HUES64 (cell line): ENCODE measurements around the gene CPLANE1.

Experiments
- H3K27ac ChIP-seq: 2 replicates; pipeline ENCODE4 v1.7.0; 2013; ENCODE audit warnings: low read depth, low read length, inconsistent platforms
- H3K27me3 ChIP-seq: 2 replicates; pipeline ENCODE4 v1.6.1; 2013; ENCODE audit warnings: mild to moderate bottlenecking, low read length; ENCODE audit not compliant: insufficient read depth
- H3K36me3 ChIP-seq: 2 replicates; pipeline ENCODE4 v1.6.1; 2013; ENCODE audit warnings: mild to moderate bottlenecking, low read length; ENCODE audit not compliant: insufficient read depth
- H3K4me1 ChIP-seq: 2 replicates; pipeline ENCODE4 v1.6.1; 2013; ENCODE audit warnings: mild to moderate bottlenecking, low read length, moderate library complexity; ENCODE audit not compliant: insufficient read depth
- H3K4me3 ChIP-seq: 2 replicates; pipeline ENCODE4 v1.5.1; 2013; ENCODE audit warnings: mild to moderate bottlenecking, low read length, moderate library complexity
- H3K9ac ChIP-seq: 2 replicates; pipeline ENCODE4 v1.6.1; 2013; ENCODE audit warnings: mild to moderate bottlenecking, low read depth, low read length
- H3K9me3 ChIP-seq: 2 replicates; pipeline ENCODE4 v1.6.1; 2013; ENCODE audit warnings: low read depth, low read length; ENCODE audit not compliant: insufficient read depth
- WGBS: fragments of 150-250, 120-280 bp; methylation state at CpG from one replicate; pipeline ENCODE4 v1.1.7; 2013; ENCODE audit warnings: missing lambda C conversion rate; 5-methylcytosine and 5-hydroxymethylcytosine counted together

The CPLANE1 gene

GRCh38 chr5:37208883-37209797, 40.0 kb downstream of the CPLANE1 start:
- Histone ChIP-seq H3K27me3 (no peaks in the 10 kb centered on the region), H3K4me3 (no peak overlapping the region), H3K9me3 (no peaks in the 10 kb centered on the region), H3K36me3 (peaks cover 10% of the 10 kb centered on the region), H3K4me1 (no peaks in the 10 kb centered on the region), H3K9ac (no peak overlapping the region), H3K27ac (no peak overlapping the region)
- WGBS = 97% methylated on average over 32 of the region's 32 CpGs

GRCh38 chr5:37207802-37208201, 41.4 kb downstream of the CPLANE1 start:
- H3K4me1 ChIP-seq = no peaks in the 10 kb centered on the region
- no peak overlapping the region for H3K4me3 ChIP-seq
- H3K9ac ChIP-seq = no peak overlapping the region
- H3K9me3 ChIP-seq = no peaks in the 10 kb centered on the region
- WGBS = 94% methylated on average over 3 of the region's 3 CpGs
- peaks cover 5% of the 10 kb centered on the region; the same call in 1 of the 2 replicates for H3K36me3 ChIP-seq
- H3K27me3 ChIP-seq = no peaks in the 10 kb centered on the region
- H3K27ac ChIP-seq = no peak overlapping the region

GRCh38 chr5:37206736-37207135, 42.4 kb downstream of the CPLANE1 start:
- Histone ChIP-seq H3K27me3 (no peaks in the 10 kb centered on the region), H3K27ac (no peak overlapping the region), H3K4me3 (no peak overlapping the region), H3K36me3 (peaks cover 5% of the 10 kb centered on the region; the same call in 1 of the 2 replicates), H3K9ac (no peak overlapping the region), H3K4me1 (no peaks in the 10 kb centered on the region), H3K9me3 (no peaks in the 10 kb centered on the region)
- WGBS = no CpG with 5 or more reads among the region's 2 CpGs

- H3K9ac ChIP-seq = no peak overlapping the region
These were observed 50.3 kb downstream of the CPLANE1 start for GRCh38 chr5:37198842-37199241.

GRCh38 chr5:37198061-37198460, 51.1 kb downstream of the CPLANE1 start:
- Histone ChIP-seq H3K9me3 (no peaks in the 10 kb centered on the region), H3K9ac (no peak overlapping the region), H3K36me3 (peaks cover 17% of the 10 kb centered on the region; the same call in 1 of the 2 replicates), H3K4me3 (no peak overlapping the region), H3K4me1 (no peaks in the 10 kb centered on the region), H3K27ac (no peak overlapping the region), H3K27me3 (no peaks in the 10 kb centered on the region)
- WGBS = 93% methylated on average over 3 of the region's 3 CpGs

More at GRCh38 chr5:37198842-37199241, 50.3 kb downstream of the CPLANE1 start:
- Histone ChIP-seq H3K27me3 (no peaks in the 10 kb centered on the region), H3K9me3 (no peaks in the 10 kb centered on the region), H3K4me1 (no peaks in the 10 kb centered on the region), H3K36me3 (peaks cover 16% of the 10 kb centered on the region; the same call in 1 of the 2 replicates), H3K4me3 (no peak overlapping the region), H3K27ac (no peak overlapping the region)
- WGBS = 91% methylated on average over 2 of the region's 2 CpGs

- no peaks in the 10 kb centered on the region for H3K9me3 ChIP-seq
- no peak overlapping the region for H3K9ac ChIP-seq
- H3K27ac ChIP-seq = no peak overlapping the region
- no peaks in the 10 kb centered on the region for H3K4me1 ChIP-seq
- no peaks in the 10 kb centered on the region for H3K27me3 ChIP-seq
- H3K36me3 ChIP-seq = peaks cover 19% of the 10 kb centered on the region; the same call in 1 of the 2 replicates
- H3K4me3 ChIP-seq = no peak overlapping the region
- 92% methylated on average over 3 of the region's 3 CpGs for WGBS
These were observed 51.7 kb downstream of the CPLANE1 start for GRCh38 chr5:37197340-37198050.

DNA sequence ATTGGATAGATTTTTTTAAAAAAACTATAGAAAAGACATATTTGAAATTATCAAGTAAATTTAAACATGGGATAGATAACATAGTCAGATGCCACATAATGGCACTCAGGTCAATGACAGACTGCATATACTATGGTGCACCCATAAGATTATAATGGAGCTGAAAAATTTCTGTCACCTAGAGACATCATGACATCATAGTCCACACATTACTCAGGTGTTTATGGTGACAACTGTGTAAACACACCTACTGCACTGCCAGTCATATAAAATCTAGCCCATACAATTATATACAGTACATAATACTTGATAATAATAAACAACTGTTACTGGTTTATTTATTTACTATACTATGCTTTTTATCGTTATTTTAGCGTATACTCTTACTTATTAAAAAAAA, 58.6 kb downstream of the CPLANE1 start:
- Histone ChIP-seq H3K27ac (no peak overlapping the region), H3K27me3 (no peaks in the 10 kb centered on the region), H3K9ac (no peak overlapping the region), H3K9me3 (no peaks in the 10 kb centered on the region), H3K4me1 (no peaks in the 10 kb centered on the region), H3K4me3 (no peak overlapping the region), H3K36me3 (peaks cover 22% of the 10 kb centered on the region; the same call in 1 of the 2 replicates)
- no CpG with 5 or more reads among the region's 2 CpGs for WGBS

- WGBS = 94% methylated on average over 4 of the region's 4 CpGs
- H3K4me1 ChIP-seq = no peaks in the 10 kb centered on the region
- H3K36me3 ChIP-seq = peaks cover 28% of the 10 kb centered on the region
- H3K27ac ChIP-seq = no peak overlapping the region
- no peaks in the 10 kb centered on the region for H3K27me3 ChIP-seq
- no peak overlapping the region for H3K9ac ChIP-seq
- no peak overlapping the region for H3K4me3 ChIP-seq
- H3K9me3 ChIP-seq = no peaks in the 10 kb centered on the region
These were observed 59.8 kb downstream of the CPLANE1 start for GRCh38 chr5:37189355-37189754.

- H3K4me1 ChIP-seq = no peaks in the 10 kb centered on the region
- WGBS = 89% methylated on average over 3 of the region's 3 CpGs
- no peaks in the 10 kb centered on the region for H3K9me3 ChIP-seq
- H3K9ac ChIP-seq = no peak overlapping the region
- H3K4me3 ChIP-seq = no peak overlapping the region
- H3K27me3 ChIP-seq = no peaks in the 10 kb centered on the region
- H3K36me3 ChIP-seq = peaks cover 41% of the 10 kb centered on the region
- H3K27ac ChIP-seq = no peak overlapping the region
These were observed 61.7 kb downstream of the CPLANE1 start for GRCh38 chr5:37187465-37187977.

GRCh38 chr5:37184748-37185364, 64.3 kb downstream of the CPLANE1 start:
- no peaks in the 10 kb centered on the region for H3K9me3 ChIP-seq
- no peak overlapping the region for H3K4me3 ChIP-seq
- no peak overlapping the region for H3K27ac ChIP-seq
- H3K36me3 ChIP-seq = peaks cover 39% of the 10 kb centered on the region
- H3K27me3 ChIP-seq = no peaks in the 10 kb centered on the region
- 81% methylated on average over 4 of the region's 4 CpGs for WGBS
- H3K9ac ChIP-seq = no peak overlapping the region
- no peaks in the 10 kb centered on the region for H3K4me1 ChIP-seq

GRCh38 chr5:37182667-37183066, 66.5 kb downstream of the CPLANE1 start:
- no peak overlapping the region for H3K27ac ChIP-seq
- no peaks in the 10 kb centered on the region for H3K4me1 ChIP-seq
- peaks cover 40% of the 10 kb centered on the region for H3K36me3 ChIP-seq
- no peaks in the 10 kb centered on the region for H3K27me3 ChIP-seq
- H3K9me3 ChIP-seq = no peaks in the 10 kb centered on the region
- no peak overlapping the region for H3K4me3 ChIP-seq
- H3K9ac ChIP-seq = no peak overlapping the region
- WGBS = 93% methylated on average over 1 of the region's 1 CpG
